Endodermal cell (in vitro differentiated cells): Measurements from ENCODE around the gene STX10. TPM values are rescaled to one million over a fixed set of nuclear protein-coding genes. Genes with fewer than 3 reads are reported as not detected.

Source experiments
- DNase-seq: peaks from one replicate; pipeline ENCODE4 v3.0.0-alpha.2; 2017
- H3K27ac ChIP-seq: 2 replicates; pipeline ENCODE4 v1.5.1; 2013; ENCODE audit warnings: mild to moderate bottlenecking, low read depth, low read length, moderate library complexity
- H3K27me3 ChIP-seq: 2 replicates; pipeline ENCODE4 v1.6.1; 2013; ENCODE audit warnings: mild to moderate bottlenecking, low read length, moderate library complexity; ENCODE audit not compliant: insufficient read depth, control insufficient read depth, poor library complexity, severe bottlenecking
- H3K36me3 ChIP-seq: 2 replicates; pipeline ENCODE4 v1.7.0; 2013; ENCODE audit warnings: mild to moderate bottlenecking, low read length, moderate library complexity; ENCODE audit not compliant: control insufficient read depth, insufficient read depth
- H3K4me1 ChIP-seq: one replicate; pipeline ENCODE4 v1.7.0; 2013; ENCODE audit warnings: low read length; ENCODE audit not compliant: control insufficient read depth, insufficient read depth
- H3K4me3 ChIP-seq: 2 replicates; pipeline ENCODE4 v1.5.1; 2013; ENCODE audit warnings: mild to moderate bottlenecking, low read length, moderate library complexity
- H3K9ac ChIP-seq: 2 replicates; pipeline ENCODE4 v1.6.1; 2013; ENCODE audit warnings: mild to moderate bottlenecking, low read length, moderate library complexity; ENCODE audit not compliant: poor library complexity, severe bottlenecking; ENCODE audit errors: extremely low read depth
- H3K9me3 ChIP-seq: 2 replicates; pipeline ENCODE4 v1.6.1; 2013; ENCODE audit warnings: mild to moderate bottlenecking, low read length, moderate library complexity; ENCODE audit not compliant: control insufficient read depth
- H3K27ac Mint-ChIP-seq: 2 replicates; pipeline ENCODE4 v1.8.0; 2020; ENCODE audit warnings: mixed read lengths
- H3K27me3 Mint-ChIP-seq: 2 replicates; pipeline ENCODE4 v1.8.0; 2021; ENCODE audit warnings: mild to moderate bottlenecking, mixed read lengths; ENCODE audit not compliant: insufficient read depth
- H3K36me3 Mint-ChIP-seq: 2 replicates; pipeline ENCODE4 v1.8.0; 2020; ENCODE audit warnings: low read depth, mixed read lengths
- H3K4me1 Mint-ChIP-seq: 2 replicates; pipeline ENCODE4 v1.8.0; 2020; ENCODE audit warnings: mixed read lengths
- H3K4me3 Mint-ChIP-seq: 2 replicates; pipeline ENCODE4 v1.8.0; 2020; ENCODE audit warnings: mild to moderate bottlenecking, moderate library complexity, mixed read lengths
- H3K9me3 Mint-ChIP-seq: 2 replicates; pipeline ENCODE4 v1.8.0; 2020; ENCODE audit warnings: mild to moderate bottlenecking, mixed read lengths
- WGBS, 2 experiments: methylation state at CpG; one replicate each; pipeline versions ENCODE4 v1.1.5 to v1.1.7; 2013; ENCODE audit warnings: missing lambda C conversion rate in 2 of 2, mixed read lengths in 1 of 2; ENCODE audit not compliant: insufficient coverage in 1 of 2, insufficient read length in 1 of 2; 5-methylcytosine and 5-hydroxymethylcytosine counted together
- total RNA-seq, 2 donors: library from RNA; stranded (reverse); fragmentation: NEBNext Ultra II Directional in 1 of 2; extraction: Animal tissue kit (Norgen Biotek cat#: 25700) in 1 of 2; gene quantifications; 2 replicates in 1 of 2; 3 replicates in 1 of 2; pipeline ENCODE4 v1.2.1, GENCODE V29; 2021
- TF ChIP-seq, protein P1 (sequence below): fragments of 200-600 bp; sonication (generic); conservative IDR thresholded peaks from 2 replicates; pipeline ENCODE4 v1.5.0; 2021; ENCODE audit warnings: antibody characterized with exemption, mild to moderate bottlenecking

Gene STX10
- total RNA-seq, 2 donors from 2014 or later, result 30.8 to 34.8 TPM

DNA sequence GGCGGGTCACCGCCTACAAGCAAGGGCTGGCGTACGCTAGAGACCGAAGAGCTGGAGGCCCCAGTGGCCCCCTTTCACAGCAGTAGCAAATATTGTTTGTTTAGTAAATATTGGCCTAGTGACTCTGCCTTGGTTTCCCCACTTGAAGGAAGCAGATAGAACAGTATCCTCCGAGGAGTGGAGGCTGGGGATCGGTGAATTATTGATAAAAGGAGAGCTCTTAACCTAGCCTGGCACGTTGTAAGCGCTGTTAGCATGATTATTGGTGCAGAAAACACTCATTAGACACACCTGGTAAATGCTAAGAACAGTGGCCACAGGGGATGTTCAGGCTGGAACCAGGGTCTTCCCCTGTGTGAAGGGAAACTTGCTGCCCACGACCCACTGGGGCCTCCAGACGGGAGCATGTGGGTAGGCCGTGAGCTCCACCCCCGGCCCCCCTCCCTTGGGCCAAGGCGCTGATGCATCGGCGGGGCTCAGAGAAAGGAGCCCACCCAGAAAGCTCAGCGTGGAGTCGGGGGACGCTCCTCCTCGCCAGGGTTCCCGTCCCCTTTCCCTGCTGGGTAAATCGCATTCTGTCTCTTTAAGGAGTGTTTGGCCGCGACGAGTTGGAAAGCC is 2.3 kb upstream of the STX10 start:
- H3K4me3 ChIP-seq, result peak overlapping the region; percentile 82
- no peaks in the 10 kb centered on the region for H3K36me3 ChIP-seq
- WGBS, 2 experiments, result 1% methylated on average over 7 to 25 of the region's 25 CpGs
- Mint-ChIP-seq H3K27ac (peak overlapping the region; percentile 100), H3K36me3 (peaks cover 13% of the 10 kb centered on the region), H3K27me3 (no peaks in the 10 kb centered on the region), H3K4me3 (peak overlapping the region; percentile 100), H3K9me3 (no peaks in the 10 kb centered on the region), H3K4me1 (peaks cover 8% of the 10 kb centered on the region)
- no peaks in the 10 kb centered on the region for H3K27me3 ChIP-seq
- TF ChIP-seq, protein P1, sequence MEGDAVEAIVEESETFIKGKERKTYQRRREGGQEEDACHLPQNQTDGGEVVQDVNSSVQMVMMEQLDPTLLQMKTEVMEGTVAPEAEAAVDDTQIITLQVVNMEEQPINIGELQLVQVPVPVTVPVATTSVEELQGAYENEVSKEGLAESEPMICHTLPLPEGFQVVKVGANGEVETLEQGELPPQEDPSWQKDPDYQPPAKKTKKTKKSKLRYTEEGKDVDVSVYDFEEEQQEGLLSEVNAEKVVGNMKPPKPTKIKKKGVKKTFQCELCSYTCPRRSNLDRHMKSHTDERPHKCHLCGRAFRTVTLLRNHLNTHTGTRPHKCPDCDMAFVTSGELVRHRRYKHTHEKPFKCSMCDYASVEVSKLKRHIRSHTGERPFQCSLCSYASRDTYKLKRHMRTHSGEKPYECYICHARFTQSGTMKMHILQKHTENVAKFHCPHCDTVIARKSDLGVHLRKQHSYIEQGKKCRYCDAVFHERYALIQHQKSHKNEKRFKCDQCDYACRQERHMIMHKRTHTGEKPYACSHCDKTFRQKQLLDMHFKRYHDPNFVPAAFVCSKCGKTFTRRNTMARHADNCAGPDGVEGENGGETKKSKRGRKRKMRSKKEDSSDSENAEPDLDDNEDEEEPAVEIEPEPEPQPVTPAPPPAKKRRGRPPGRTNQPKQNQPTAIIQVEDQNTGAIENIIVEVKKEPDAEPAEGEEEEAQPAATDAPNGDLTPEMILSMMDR, result no peak
- H3K27ac ChIP-seq, result peak overlapping the region; percentile 97
- H3K4me1 ChIP-seq, result peaks cover 7% of the 10 kb centered on the region
- peak overlapping the region; percentile 99 for H3K9ac ChIP-seq
- DNase-seq, result no peak
- no peaks in the 10 kb centered on the region for H3K9me3 ChIP-seq

DNA sequence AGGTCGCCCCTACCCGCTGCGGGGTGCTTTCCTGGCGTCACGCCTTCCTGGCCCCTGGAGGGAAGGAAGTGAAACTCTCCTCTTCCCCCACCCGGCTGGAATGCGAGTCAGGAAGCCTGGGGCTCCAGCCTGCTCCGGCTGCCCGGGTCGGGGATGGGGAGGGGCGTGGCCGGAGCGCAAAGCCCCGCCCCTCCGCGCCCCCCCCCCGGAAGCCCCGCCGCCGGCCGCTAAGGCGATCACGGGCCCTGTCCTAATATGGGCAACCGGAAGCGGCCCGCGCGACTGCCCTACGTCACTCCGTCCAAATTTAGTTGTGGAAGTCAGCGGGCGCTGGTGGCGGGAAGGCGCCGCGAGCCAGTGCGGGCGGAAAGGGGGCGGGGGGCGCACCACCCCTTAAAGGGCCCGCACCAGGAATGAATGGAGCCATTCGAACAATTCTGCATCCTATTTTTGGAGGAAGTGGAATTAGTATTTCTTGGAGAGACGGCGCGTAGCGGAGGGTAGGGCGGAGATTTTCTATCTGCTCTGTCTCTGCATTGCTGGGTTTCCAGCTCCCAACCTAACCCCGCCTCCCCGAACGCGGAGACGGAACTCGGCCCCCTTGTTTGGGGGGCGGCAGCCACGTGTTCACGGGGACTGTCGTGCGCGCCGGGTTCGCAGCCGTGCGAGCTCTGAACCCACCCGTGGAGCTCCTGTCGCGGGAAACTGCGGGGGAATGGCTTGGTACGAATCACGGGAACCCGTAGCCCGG is 1.6 kb upstream of the STX10 start:
- Mint-ChIP-seq H3K4me3 (peak overlapping the region; percentile 100), H3K4me1 (peaks cover 8% of the 10 kb centered on the region), H3K9me3 (no peaks in the 10 kb centered on the region), H3K36me3 (peaks cover 13% of the 10 kb centered on the region), H3K27me3 (no peaks in the 10 kb centered on the region), H3K27ac (peak overlapping the region; percentile 100)
- peaks cover 7% of the 10 kb centered on the region for H3K4me1 ChIP-seq
- peak overlapping the region; percentile 97 for H3K27ac ChIP-seq
- H3K27me3 ChIP-seq, result no peaks in the 10 kb centered on the region
- no peaks in the 10 kb centered on the region for H3K36me3 ChIP-seq
- 0% methylated on average over 36 to 71 of the region's 71 CpGs for WGBS, 2 experiments
- peak; percentile 99 for DNase-seq
- no peaks in the 10 kb centered on the region for H3K9me3 ChIP-seq
- H3K4me3 ChIP-seq, result peak overlapping the region; percentile 99
- peak overlapping the region; percentile 99 for H3K9ac ChIP-seq
- TF ChIP-seq, protein P1, result peak; percentile 17

DNA sequence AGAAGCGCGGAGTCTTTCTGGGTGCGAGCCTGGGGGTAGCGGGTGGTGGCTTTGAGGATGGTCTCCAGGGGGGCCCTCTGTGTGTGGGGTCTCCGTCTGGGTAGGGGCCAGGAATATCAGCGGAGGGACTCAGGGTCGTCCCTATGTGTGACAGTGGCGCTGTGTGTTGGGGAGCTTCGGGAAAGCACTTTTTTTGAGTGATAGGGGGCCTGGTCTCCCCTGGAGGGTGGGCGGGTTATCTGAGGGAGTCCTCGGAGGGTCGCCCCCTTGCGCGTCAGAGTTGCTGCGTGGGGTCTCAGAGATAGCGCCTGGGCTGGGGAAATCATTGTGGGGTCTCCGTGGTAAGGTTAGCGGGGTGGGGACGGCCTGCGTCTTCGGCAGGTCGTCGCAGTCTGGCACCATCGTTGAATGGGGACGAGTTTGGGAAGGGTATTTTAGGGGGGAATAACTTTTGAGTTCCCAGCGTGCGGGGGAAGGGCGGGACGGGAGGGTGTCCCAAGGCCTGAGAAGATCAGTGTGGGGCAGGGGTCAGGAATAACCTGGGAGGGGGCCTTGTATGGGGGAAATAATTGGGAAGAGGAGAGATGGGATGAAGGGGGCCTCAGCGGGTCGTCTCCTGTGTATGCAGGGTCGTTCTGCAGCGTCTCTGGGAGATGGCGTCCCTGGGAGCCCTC is 893 bp upstream of the STX10 start:
- Mint-ChIP-seq H3K27me3 (no peaks in the 10 kb centered on the region), H3K4me3 (peak overlapping the region; percentile 100), H3K9me3 (no peaks in the 10 kb centered on the region), H3K4me1 (peaks cover 4% of the 10 kb centered on the region), H3K36me3 (peaks cover 13% of the 10 kb centered on the region), H3K27ac (peak overlapping the region; percentile 100)
- Histone ChIP-seq H3K9me3 (no peaks in the 10 kb centered on the region), H3K27ac (peak overlapping the region; percentile 80), H3K4me1 (peaks cover 3% of the 10 kb centered on the region), H3K4me3 (peak overlapping the region; percentile 99), H3K9ac (peak overlapping the region; percentile 98), H3K27me3 (no peaks in the 10 kb centered on the region), H3K36me3 (no peaks in the 10 kb centered on the region)
- TF ChIP-seq, protein P1, result no peak
- WGBS, 2 experiments, result 0 to 1% methylated on average over 16 to 34 of the region's 34 CpGs
- no peak for DNase-seq
